ENCODE measurements around the gene SLC7A7. TPM values are rescaled to one million over a fixed set of nuclear protein-coding genes. Genes with fewer than 3 reads are reported as not detected.

Gene SLC7A7
- total RNA-seq, 1 experiment from 2014 or later: 3.1 TPM

DNA sequence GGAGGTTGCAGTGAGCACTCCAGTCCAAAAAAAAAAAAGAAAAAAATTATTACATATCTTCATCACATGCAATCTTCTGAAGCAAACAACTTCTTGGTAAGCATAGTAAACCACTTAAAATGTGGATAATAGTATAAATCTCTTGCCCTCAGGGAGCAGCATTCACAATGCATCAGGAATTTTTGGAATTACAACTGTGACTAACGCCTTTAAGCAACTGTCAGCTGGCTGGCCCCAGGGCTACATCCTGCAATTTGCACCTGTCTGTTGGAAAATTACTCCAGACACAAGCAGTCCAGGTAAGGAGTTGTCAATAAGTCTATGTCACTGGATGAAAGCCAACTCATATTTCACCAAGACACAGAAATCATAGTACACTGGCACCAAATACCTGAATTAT lies 5.5 kb upstream of the SLC7A7 start:
- no peak overlapping the region for H3K4me2 ChIP-seq (ENCODE audit: insufficient read depth, insufficient read length, low read length)
- no peak overlapping the region for H2AFZ ChIP-seq (ENCODE audit: low read length)
- no peak overlapping the region for H3K23ac ChIP-seq (ENCODE audit: insufficient read length, low read depth, low read length)
- no peak overlapping the region for H4K5ac ChIP-seq (ENCODE audit: insufficient read length, low read depth, low read length)
- H3K14ac ChIP-seq (ENCODE audit: insufficient read depth, low read length): no peak overlapping the region
- no peak overlapping the region for H2BK15ac ChIP-seq (ENCODE audit: low read depth, low read length)
- Mint-ChIP-seq H3K27ac (no peak overlapping the region), H3K4me3 (peak overlapping the region in 1 of 2 experiments; percentile 86; a peak in 1 of 5 replicates), H3K4me1 (peaks cover 48 to 56% of the 10 kb centered on the region in 2 experiments), H3K9me3 (no peaks in the 10 kb centered on the region; a peak in 1 of 5 replicates), H3K27me3 (ENCODE audit: low read depth) (peaks cover 4% of the 10 kb centered on the region), H3K36me3 (ENCODE audit: insufficient read depth in 1 of 3, low read depth in 3 of 3) (no peaks in the 10 kb centered on the region; a peak in 1 of 7 replicates)
- H2BK120ac ChIP-seq (ENCODE audit: low read depth, low read length, poor library complexity, severe bottlenecking): no peak overlapping the region
- H3K79me1 ChIP-seq (ENCODE audit: insufficient read depth, low read depth, low read length, poor library complexity, severe bottlenecking): no peaks in the 10 kb centered on the region
- H2AK5ac ChIP-seq (ENCODE audit: insufficient read length, low read length): no peak overlapping the region
- no peak overlapping the region for H3K18ac ChIP-seq (ENCODE audit: insufficient read length, low read depth, low read length)
- no peak overlapping the region for H3K4ac ChIP-seq (ENCODE audit: low read depth, low read length)
- H3K27me3 ChIP-seq (ENCODE audit: insufficient read depth, low read length): no peaks in the 10 kb centered on the region
- H3K9ac ChIP-seq (ENCODE audit: extremely low read depth, insufficient read length, low read length): no peak overlapping the region
- no peak overlapping the region for H3T11ph ChIP-seq (ENCODE audit: low read length)
- DNase-seq: no peak
- H3K9me3 ChIP-seq (ENCODE audit: control insufficient read depth, low read depth, low read length): no peaks in the 10 kb centered on the region
- H2BK5ac ChIP-seq (ENCODE audit: insufficient read length, low read length): no peak overlapping the region
- H4K91ac ChIP-seq (ENCODE audit: insufficient read length, low read depth, low read length): no peak overlapping the region
- no peak overlapping the region for H3K27ac ChIP-seq (ENCODE audit: insufficient read length, low read depth, low read length)
- H3K23me2 ChIP-seq (ENCODE audit: insufficient read length, low read depth, low read length, poor library complexity, severe bottlenecking): peaks cover 9% of the 10 kb centered on the region
- no CpG with 5 or more reads among the region's 1 CpG for WGBS (ENCODE audit: extremely low coverage, insufficient read length, low lambda C conversion rate)
- H2BK12ac ChIP-seq (ENCODE audit: insufficient read length, low read depth, low read length): no peak overlapping the region
- no peak overlapping the region for H4K8ac ChIP-seq (replicated peaks; ENCODE audit: insufficient read length, low read depth, low read length)
- no peaks in the 10 kb centered on the region for H3K79me2 ChIP-seq (ENCODE audit: insufficient read depth, low read length)
- TF ChIP-seq, protein P1, sequence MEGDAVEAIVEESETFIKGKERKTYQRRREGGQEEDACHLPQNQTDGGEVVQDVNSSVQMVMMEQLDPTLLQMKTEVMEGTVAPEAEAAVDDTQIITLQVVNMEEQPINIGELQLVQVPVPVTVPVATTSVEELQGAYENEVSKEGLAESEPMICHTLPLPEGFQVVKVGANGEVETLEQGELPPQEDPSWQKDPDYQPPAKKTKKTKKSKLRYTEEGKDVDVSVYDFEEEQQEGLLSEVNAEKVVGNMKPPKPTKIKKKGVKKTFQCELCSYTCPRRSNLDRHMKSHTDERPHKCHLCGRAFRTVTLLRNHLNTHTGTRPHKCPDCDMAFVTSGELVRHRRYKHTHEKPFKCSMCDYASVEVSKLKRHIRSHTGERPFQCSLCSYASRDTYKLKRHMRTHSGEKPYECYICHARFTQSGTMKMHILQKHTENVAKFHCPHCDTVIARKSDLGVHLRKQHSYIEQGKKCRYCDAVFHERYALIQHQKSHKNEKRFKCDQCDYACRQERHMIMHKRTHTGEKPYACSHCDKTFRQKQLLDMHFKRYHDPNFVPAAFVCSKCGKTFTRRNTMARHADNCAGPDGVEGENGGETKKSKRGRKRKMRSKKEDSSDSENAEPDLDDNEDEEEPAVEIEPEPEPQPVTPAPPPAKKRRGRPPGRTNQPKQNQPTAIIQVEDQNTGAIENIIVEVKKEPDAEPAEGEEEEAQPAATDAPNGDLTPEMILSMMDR (conservative IDR thresholded peaks at IDR 0.05): no peak
- no peaks in the 10 kb centered on the region for H4K20me1 ChIP-seq (ENCODE audit: control insufficient read depth, insufficient read depth, insufficient read length)
- H3K56ac ChIP-seq (ENCODE audit: insufficient read length, low read depth, low read length): no peak overlapping the region
- H2BK20ac ChIP-seq (ENCODE audit: low read depth, low read length, poor library complexity, severe bottlenecking): no peak overlapping the region
- peaks cover 13% of the 10 kb centered on the region for H3K4me1 ChIP-seq (ENCODE audit: insufficient read depth, low read length)

Measured in H9 (cell line).